ENCODE data around the gene SRPK3. TPM values are rescaled to one million over a fixed set of nuclear protein-coding genes. Genes with fewer than 3 reads are reported as not detected.
A peak's percentile ranks its signal among the peaks of the same experiment; 100 is the strongest.

SRPK3 gene
- polyA plus RNA-seq, 1 of the 3 experiments (the other 2 are of a cell fraction), result 0.74 TPM

GRCh38 chrX:153777261-153778090, 3.4 kb upstream of the SRPK3 start:
- no peak overlapping the region for H3K9ac ChIP-seq
- no peaks in the 10 kb centered on the region for H4K20me1 ChIP-seq (ENCODE audit: insufficient read depth)
- 69% methylated on average over 11 of the region's 34 CpGs for WGBS (ENCODE audit: low lambda C conversion rate)
- no peak overlapping the region for H3K4me3 ChIP-seq (ENCODE audit: low read depth in 2 of 2, low read length in 1 of 2)
- TF ChIP-seq RXRA (IDR thresholded peaks at IDR 0.05; ENCODE audit: borderline replicate concordance, low read depth) (no peak), GATA2 (CRISPR knock-in tag; IDR thresholded peaks at IDR 0.05) (no peak), TAF1 (IDR thresholded peaks at IDR 0.05; ENCODE audit: borderline replicate concordance, low read depth, low read length) (no peak), GABPA (IDR thresholded peaks at IDR 0.05; ENCODE audit: low read depth) (no peak), FOXJ3 (CRISPR knock-in tag; IDR thresholded peaks at IDR 0.05) (no peak), USF2 (IDR thresholded peaks at IDR 0.05; ENCODE audit: borderline replicate concordance, low read depth, low read length) (no peak), YY1 (IDR thresholded peaks at IDR 0.05; ENCODE audit: low read depth) (no peak), MXI1 (IDR thresholded peaks at IDR 0.05; ENCODE audit: low read depth, low read length) (no peak), SIN3A (IDR thresholded peaks at IDR 0.05; ENCODE audit: borderline replicate concordance, low read depth, low read length) (no peak), FOSL2 (IDR thresholded peaks at IDR 0.05; ENCODE audit: borderline replicate concordance, low read depth) (no peak), MEF2A (IDR thresholded peaks at IDR 0.05; ENCODE audit: borderline replicate concordance, low read depth) (no peak), IRF3 (IDR thresholded peaks at IDR 0.05; ENCODE audit: low read depth, low read length) (no peak)
- TF ChIP-seq, protein P1, sequence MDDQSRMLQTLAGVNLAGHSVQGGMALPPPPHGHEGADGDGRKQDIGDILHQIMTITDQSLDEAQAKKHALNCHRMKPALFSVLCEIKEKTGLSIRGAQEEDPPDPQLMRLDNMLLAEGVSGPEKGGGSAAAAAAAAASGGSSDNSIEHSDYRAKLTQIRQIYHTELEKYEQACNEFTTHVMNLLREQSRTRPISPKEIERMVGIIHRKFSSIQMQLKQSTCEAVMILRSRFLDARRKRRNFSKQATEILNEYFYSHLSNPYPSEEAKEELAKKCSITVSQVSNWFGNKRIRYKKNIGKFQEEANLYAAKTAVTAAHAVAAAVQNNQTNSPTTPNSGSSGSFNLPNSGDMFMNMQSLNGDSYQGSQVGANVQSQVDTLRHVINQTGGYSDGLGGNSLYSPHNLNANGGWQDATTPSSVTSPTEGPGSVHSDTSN (IDR thresholded peaks at IDR 0.05), result no peak
- TF ChIP-seq, protein P2, sequence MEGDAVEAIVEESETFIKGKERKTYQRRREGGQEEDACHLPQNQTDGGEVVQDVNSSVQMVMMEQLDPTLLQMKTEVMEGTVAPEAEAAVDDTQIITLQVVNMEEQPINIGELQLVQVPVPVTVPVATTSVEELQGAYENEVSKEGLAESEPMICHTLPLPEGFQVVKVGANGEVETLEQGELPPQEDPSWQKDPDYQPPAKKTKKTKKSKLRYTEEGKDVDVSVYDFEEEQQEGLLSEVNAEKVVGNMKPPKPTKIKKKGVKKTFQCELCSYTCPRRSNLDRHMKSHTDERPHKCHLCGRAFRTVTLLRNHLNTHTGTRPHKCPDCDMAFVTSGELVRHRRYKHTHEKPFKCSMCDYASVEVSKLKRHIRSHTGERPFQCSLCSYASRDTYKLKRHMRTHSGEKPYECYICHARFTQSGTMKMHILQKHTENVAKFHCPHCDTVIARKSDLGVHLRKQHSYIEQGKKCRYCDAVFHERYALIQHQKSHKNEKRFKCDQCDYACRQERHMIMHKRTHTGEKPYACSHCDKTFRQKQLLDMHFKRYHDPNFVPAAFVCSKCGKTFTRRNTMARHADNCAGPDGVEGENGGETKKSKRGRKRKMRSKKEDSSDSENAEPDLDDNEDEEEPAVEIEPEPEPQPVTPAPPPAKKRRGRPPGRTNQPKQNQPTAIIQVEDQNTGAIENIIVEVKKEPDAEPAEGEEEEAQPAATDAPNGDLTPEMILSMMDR (IDR thresholded peaks at IDR 0.05), result no peak
- peak; percentile 37 for DNase-seq
- H3F3A ChIP-seq (replicated peaks; ENCODE audit: insufficient read depth), result no peaks in the 10 kb centered on the region
- peaks cover 0 to 9% of the 10 kb centered on the region in 2 experiments; a peak in 1 of 4 replicates for H3K4me1 ChIP-seq (ENCODE audit: control insufficient read depth in 1 of 2, insufficient read depth in 2 of 2, low read depth in 1 of 2, low read length in 1 of 2)
- H3K9me2 ChIP-seq, result no peaks in the 10 kb centered on the region
- ChIA-PET POLR2A (interaction anchor here (0.6 to 1.1 kb wide), 2 partner anchors 80 to 169 kb away, joined by 3 read pairs; no protein-coding TSS in a partner anchor), CTCF (interaction anchor here (1.0 to 2.4 kb wide), 6 partner anchors 10 to 172 kb away, joined by 3 to 10 read pairs (median 4); partner anchors contain the start of gene PLXNB3)
- no peak overlapping the region for H2AFZ ChIP-seq (ENCODE audit: low read depth)
- 0 out of 2 replicates have a peak, but pooled peaks cover 7% of the 10 kb centered on the region for H3K27me3 ChIP-seq (ENCODE audit: insufficient read depth)
- H3K9me3 ChIP-seq, result no peaks in the 10 kb centered on the region
- H3K36me3 ChIP-seq (replicated peaks in 1 of 2; ENCODE audit: control insufficient read depth in 1 of 2, insufficient read depth in 2 of 2, low read length in 1 of 2), result no peaks in the 10 kb centered on the region
- H3K4me2 ChIP-seq, result no peak overlapping the region
- no peak overlapping the region for H3K27ac ChIP-seq (ENCODE audit: low read depth in 2 of 2, low read length in 1 of 2)
- no peaks in the 10 kb centered on the region for H3K79me2 ChIP-seq (ENCODE audit: insufficient read depth)
